ENCODE results near the gene SEMA7A. TPM values are rescaled to one million over a fixed set of nuclear protein-coding genes. Genes with fewer than 3 reads are reported as not detected.
A peak's percentile ranks its signal among the peaks of the same experiment; 100 is the strongest.

Gene SEMA7A
- total and polyA plus RNA-seq, 2 of the 4 experiments (the other 2 are of a cell fraction): 30.5 to 87.3 TPM

DNA sequence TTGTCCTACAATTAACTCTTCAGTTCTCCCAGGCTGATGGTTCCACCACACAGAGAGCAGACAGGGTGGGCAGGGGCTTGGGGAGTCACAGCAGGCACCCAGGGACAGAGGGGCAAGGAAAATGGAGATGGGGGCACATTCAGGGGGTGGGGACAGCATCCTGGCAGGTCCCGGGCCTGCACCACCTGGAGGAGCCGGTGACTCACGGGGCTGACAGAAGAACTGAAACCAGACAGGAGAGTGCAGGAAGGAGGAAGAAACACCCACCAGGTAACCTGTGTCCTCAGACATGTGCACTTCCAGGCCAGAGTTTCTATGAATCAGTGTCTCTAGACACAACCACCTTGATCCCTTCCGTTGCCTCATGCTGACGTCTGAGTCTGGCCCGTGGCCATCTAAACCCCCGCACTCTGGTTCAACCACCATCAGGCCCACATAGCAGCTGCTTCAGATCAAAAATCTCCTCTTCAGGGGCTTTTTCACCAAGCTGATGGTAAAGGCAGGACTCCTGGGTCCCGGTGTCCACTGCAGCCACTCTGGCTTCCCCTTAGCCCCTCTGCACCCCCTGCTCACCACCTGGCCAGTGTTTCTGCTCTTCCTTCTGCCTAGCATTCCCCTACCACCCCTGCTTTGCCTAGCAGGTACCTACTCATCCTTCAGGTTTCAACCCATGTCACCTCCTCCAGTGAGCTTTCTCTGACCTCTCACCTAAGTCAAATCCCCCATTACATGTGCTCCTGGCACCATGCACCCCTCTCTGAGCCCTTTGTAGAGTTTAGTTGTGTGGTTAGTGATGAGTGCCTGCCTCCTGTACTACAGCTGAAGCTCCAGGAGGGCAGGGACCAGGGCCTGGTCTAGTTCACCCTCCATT, 49.8 kb downstream of the SEMA7A start:
- Histone ChIP-seq H2AK5ac (ENCODE audit: low read depth, low read length) (peak overlapping the region; percentile 65), H3K9me3 (ENCODE audit: control insufficient read depth, insufficient read depth, low read length) (no peaks in the 10 kb centered on the region), H3K4me2 (ENCODE audit: low read depth, low read length) (no peak overlapping the region), H3K27me3 (ENCODE audit: control insufficient read depth, insufficient read depth, low read length) (no peaks in the 10 kb centered on the region), H4K8ac (ENCODE audit: low read depth in 2 of 2, low read length in 2 of 2) (peak overlapping the region in 1 of 2 experiments; percentile 71; a peak in 2 of 4 replicates), H3K27ac (ENCODE audit: insufficient read depth, low read length) (no peak overlapping the region), H2BK20ac (ENCODE audit: low read depth, low read length) (peak overlapping the region; percentile 73), H2BK15ac (ENCODE audit: low read depth, low read length) (peak overlapping the region; percentile 70; the same call in 1 of the 3 replicates), H2AK9ac (replicated peaks; ENCODE audit: low read depth, low read length, poor library complexity) (peak overlapping the region; percentile 92), H3K9me1 (ENCODE audit: insufficient read depth, low read length) (peaks cover 8% of the 10 kb centered on the region; the same call in 1 of the 2 replicates), H3K4me3 (ENCODE audit: insufficient read depth, low read depth, low read length) (no peak overlapping the region), H3K4ac (ENCODE audit: low read depth, low read length) (peak overlapping the region; percentile 41), H4K91ac (ENCODE audit: insufficient read depth, low read depth, low read length) (peak overlapping the region; percentile 49), H3K36me3 (ENCODE audit: control insufficient read depth, insufficient read depth, low read length) (no peaks in the 10 kb centered on the region), H3K56ac (ENCODE audit: extremely low read depth, insufficient read depth, low read length) (no peak overlapping the region), H3K23ac (ENCODE audit: low read depth, low read length) (peak overlapping the region; percentile 62), H4K20me1 (ENCODE audit: insufficient read depth, low read length) (no peaks in the 10 kb centered on the region), H2BK5ac (ENCODE audit: low read depth, low read length, poor library complexity, severe bottlenecking) (peak overlapping the region; percentile 20), H3K14ac (replicated peaks; ENCODE audit: low read depth, low read length) (peak overlapping the region; percentile 25), H3K79me1 (ENCODE audit: low read depth in 1 of 2, low read length in 2 of 2) (peaks cover 0 to 5% of the 10 kb centered on the region in 2 experiments; a peak in 1 of 4 replicates), H3K9ac (ENCODE audit: low read depth, low read length) (no peak overlapping the region), H4K5ac (ENCODE audit: low read depth, low read length) (peak overlapping the region; percentile 38; the same call in 1 of the 2 replicates), H3K4me1 (ENCODE audit: control insufficient read depth, insufficient read depth, low read length) (peaks cover 4% of the 10 kb centered on the region; the same call in 1 of the 2 replicates), H3K18ac (ENCODE audit: low read depth, low read length) (no peak overlapping the region), H2AFZ (replicated peaks; ENCODE audit: low read length, poor library complexity) (peak overlapping the region; percentile 76), H2BK120ac (ENCODE audit: low read depth, low read length) (peak overlapping the region; percentile 57; the same call in 1 of the 2 replicates)
- intact Hi-C loops (cut with micrococcal nuclease): loop anchor here (2.0 to 5.0 kb wide), 2 partner anchors 105 to 163 kb away; no protein-coding TSS in a partner anchor
- WGBS, 2 experiments (ENCODE audit: extremely low coverage in 2 of 2, insufficient read length in 1 of 2): 49% methylated on average over 4 of the region's 8 CpGs; no CpG with 5 or more reads in 1 of the 2 experiments
- POLR2A ChIA-PET (ENCODE audit: unreplicated experiment): interaction anchor here (0.5 kb wide), 1 partner anchor 78 kb away, joined by 6 read pairs; no protein-coding TSS in a partner anchor
- peak; percentile 84 for DNase-seq
- in situ Hi-C loops (cut with MboI; ENCODE audit: low sequenced_read_pairs): loop anchor here (5.0 kb wide), 1 partner anchor 53 kb away; no protein-coding TSS in a partner anchor
- CTCF ChIA-PET: interaction anchor here (0.5 to 5.3 kb wide), 2 partner anchors 55 to 149 kb away, joined by 5 to 31 read pairs; no protein-coding TSS in a partner anchor
- BruUV-seq (replicated peaks): no TSS peak
- dilution Hi-C loops (cut with HindIII; ENCODE audit: low sequenced_read_pairs, unreplicated experiment): no loop called here
- TF ChIP-seq, protein P1, sequence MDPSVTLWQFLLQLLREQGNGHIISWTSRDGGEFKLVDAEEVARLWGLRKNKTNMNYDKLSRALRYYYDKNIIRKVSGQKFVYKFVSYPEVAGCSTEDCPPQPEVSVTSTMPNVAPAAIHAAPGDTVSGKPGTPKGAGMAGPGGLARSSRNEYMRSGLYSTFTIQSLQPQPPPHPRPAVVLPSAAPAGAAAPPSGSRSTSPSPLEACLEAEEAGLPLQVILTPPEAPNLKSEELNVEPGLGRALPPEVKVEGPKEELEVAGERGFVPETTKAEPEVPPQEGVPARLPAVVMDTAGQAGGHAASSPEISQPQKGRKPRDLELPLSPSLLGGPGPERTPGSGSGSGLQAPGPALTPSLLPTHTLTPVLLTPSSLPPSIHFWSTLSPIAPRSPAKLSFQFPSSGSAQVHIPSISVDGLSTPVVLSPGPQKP (IDR thresholded peaks at IDR 0.05; ENCODE audit: borderline replicate concordance, low read depth, low read length): no peak
- TF ChIP-seq CEBPB (IDR thresholded peaks at IDR 0.05; ENCODE audit: low read depth, low read length): peak; percentile 77
- peak; percentile 10; the same call in 1 of the 2 replicates for TF ChIP-seq SMC3 (IDR thresholded peaks at IDR 0.05; ENCODE audit: low read depth, low read length)
- TF ChIP-seq MXI1 (IDR thresholded peaks at IDR 0.05; ENCODE audit: borderline replicate concordance, low read depth, low read length): no peak
- TF ChIP-seq FOS (IDR thresholded peaks at IDR 0.05; ENCODE audit: low read depth, low read length): peak; percentile 64
- TF ChIP-seq RAD21 (IDR thresholded peaks at IDR 0.05; ENCODE audit: low read length): no peak
- peak; percentile 38; the same call in 1 of the 2 replicates for TF ChIP-seq MAZ (IDR thresholded peaks at IDR 0.05; ENCODE audit: borderline replicate concordance, low read depth, low read length)
- ATAC-seq (ENCODE audit: low read depth): no peak
